ACC112 (cell line): ENCODE data around the gene ANKFY1.
A peak's percentile ranks its signal among the peaks of the same experiment; 100 is the strongest.

Experiments
- H2AFZ ChIP-seq: fragments of 200-600 bp; sonication (generic); one replicate; pipeline ENCODE4 v1.6.0; 2017; ENCODE audit warnings: antibody characterized with exemption, low read length; ENCODE audit not compliant: unreplicated experiment
- H3K27ac ChIP-seq: fragments of 200-600 bp; sonication (generic); 2 replicates; pipeline ENCODE4 v1.5.1; 2014; ENCODE audit warnings: low read depth, mild to moderate bottlenecking, antibody characterized with exemption, low read length, moderate library complexity
- H3K27me3 ChIP-seq: fragments of 200-600 bp; sonication (generic); 2 replicates; pipeline ENCODE4 v1.6.1; 2014; ENCODE audit warnings: mild to moderate bottlenecking, antibody characterized with exemption, low read length, moderate library complexity, mixed read lengths; ENCODE audit not compliant: insufficient read depth
- H3K36me3 ChIP-seq: fragments of 200-600 bp; sonication (generic); 2 replicates; pipeline ENCODE4 v1.6.1; 2016; ENCODE audit warnings: mild to moderate bottlenecking, antibody characterized with exemption, low read length, moderate library complexity, mixed read lengths; ENCODE audit not compliant: insufficient read depth
- H3K4me1 ChIP-seq: fragments of 200-600 bp; sonication (generic); one replicate; pipeline ENCODE4 v1.6.1; 2016; ENCODE audit warnings: low read length, mixed read lengths; ENCODE audit not compliant: insufficient read depth, unreplicated experiment, control insufficient read depth
- H3K4me3 ChIP-seq: fragments of 200-600 bp; sonication (generic); 2 replicates; pipeline ENCODE4 v1.5.1; 2014; ENCODE audit warnings: mild to moderate bottlenecking, low read depth, low read length
- H3K79me2 ChIP-seq: fragments of 200-600 bp; sonication (generic); one replicate; pipeline ENCODE4 v1.6.0; 2016; ENCODE audit warnings: low read length; ENCODE audit not compliant: control insufficient read depth, unreplicated experiment, insufficient read depth

The ANKFY1 gene

GRCh38 chr17:4170639-4171280 lies 93.0 kb downstream of the ANKFY1 start:
- Histone ChIP-seq H3K27me3 (no peaks in the 10 kb centered on the region), H3K79me2 (no peaks in the 10 kb centered on the region), H3K4me1 (no peaks in the 10 kb centered on the region), H2AFZ (no peak overlapping the region), H3K36me3 (peaks cover 32% of the 10 kb centered on the region; the same call in 1 of the 2 replicates), H3K27ac (no peak overlapping the region), H3K4me3 (no peak overlapping the region)

GRCh38 chr17:4167786-4168185 lies 96.0 kb downstream of the ANKFY1 start:
- Histone ChIP-seq H3K79me2 (no peaks in the 10 kb centered on the region), H3K4me3 (no peak overlapping the region), H3K27me3 (no peaks in the 10 kb centered on the region), H3K27ac (no peak overlapping the region), H3K4me1 (peaks cover 6% of the 10 kb centered on the region), H3K36me3 (peaks cover 30% of the 10 kb centered on the region; the same call in 1 of the 2 replicates), H2AFZ (no peak overlapping the region)

- Histone ChIP-seq H3K27ac (no peak overlapping the region), H3K4me3 (no peak overlapping the region), H2AFZ (no peak overlapping the region), H3K27me3 (no peaks in the 10 kb centered on the region), H3K79me2 (no peaks in the 10 kb centered on the region), H3K4me1 (peaks cover 12% of the 10 kb centered on the region), H3K36me3 (peaks cover 22% of the 10 kb centered on the region; the same call in 1 of the 2 replicates)
These were observed 97.4 kb downstream of the ANKFY1 start for GRCh38 chr17:4166419-4166818.

- H3K4me3 ChIP-seq, result no peak overlapping the region
- H3K27me3 ChIP-seq, result no peaks in the 10 kb centered on the region
- H3K36me3 ChIP-seq, result peaks cover 21% of the 10 kb centered on the region; the same call in 1 of the 2 replicates
- no peaks in the 10 kb centered on the region for H3K79me2 ChIP-seq
- no peak overlapping the region for H2AFZ ChIP-seq
- H3K4me1 ChIP-seq, result peaks cover 19% of the 10 kb centered on the region
- H3K27ac ChIP-seq, result no peak overlapping the region
These were observed 98.3 kb downstream of the ANKFY1 start for GRCh38 chr17:4165301-4166010.

DNA sequence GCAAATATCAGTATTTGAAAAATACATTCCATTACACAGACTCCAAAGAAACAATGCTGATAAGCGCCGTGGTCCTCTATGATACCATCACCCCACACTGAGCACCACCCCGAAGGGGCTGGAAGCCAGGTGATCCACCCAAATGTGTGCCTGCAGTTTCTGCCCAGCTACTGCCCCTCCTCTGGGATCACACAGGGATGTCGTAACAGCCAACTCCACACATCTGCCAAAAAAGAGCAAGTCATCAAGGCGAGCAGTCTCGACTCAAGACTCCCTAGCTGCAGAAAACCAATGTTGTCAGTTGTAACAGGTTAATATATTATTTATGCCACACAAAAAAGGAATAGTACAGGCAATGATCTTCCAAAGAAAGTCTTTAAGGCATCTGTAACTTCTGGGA lies 99.8 kb downstream of the ANKFY1 start:
- Histone ChIP-seq H3K36me3 (0 out of 2 replicates have a peak, but pooled peaks cover 18% of the 10 kb centered on the region), H2AFZ (no peak overlapping the region), H3K27ac (0 out of 2 replicates have a peak overlapping the region, but pooled peaks have one; percentile 10), H3K4me3 (no peak overlapping the region), H3K27me3 (no peaks in the 10 kb centered on the region), H3K4me1 (peaks cover 19% of the 10 kb centered on the region), H3K79me2 (no peaks in the 10 kb centered on the region)

GRCh38 chr17:4162775-4163466 lies 100.9 kb downstream of the ANKFY1 start:
- H2AFZ ChIP-seq, result no peak overlapping the region
- H3K79me2 ChIP-seq, result no peaks in the 10 kb centered on the region
- no peaks in the 10 kb centered on the region for H3K27me3 ChIP-seq
- no peak overlapping the region for H3K4me3 ChIP-seq
- peaks cover 19% of the 10 kb centered on the region for H3K4me1 ChIP-seq
- no peak overlapping the region for H3K27ac ChIP-seq
- H3K36me3 ChIP-seq, result 0 out of 2 replicates have a peak, but pooled peaks cover 17% of the 10 kb centered on the region

DNA sequence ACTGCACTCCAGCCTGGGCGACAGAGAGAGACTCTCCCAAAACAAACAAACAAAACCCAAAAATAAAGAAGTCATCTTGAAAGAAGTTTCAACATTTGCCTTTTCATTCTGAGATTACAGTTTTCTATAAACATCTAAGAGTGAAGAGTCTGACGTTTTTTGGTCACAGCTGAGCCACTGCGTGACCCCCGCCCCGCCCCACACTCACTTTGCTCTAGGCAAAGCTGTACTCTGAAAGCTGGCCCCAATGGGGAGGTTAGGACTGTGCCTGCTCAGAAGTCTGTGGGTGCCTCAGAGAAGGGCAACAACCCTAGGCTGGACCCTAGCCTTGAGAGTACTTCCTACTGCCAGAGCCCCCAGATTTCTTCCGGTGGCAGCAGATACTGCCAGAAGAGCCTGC lies 101.5 kb downstream of the ANKFY1 start:
- 0 out of 2 replicates have a peak, but pooled peaks cover 12% of the 10 kb centered on the region for H3K36me3 ChIP-seq
- H2AFZ ChIP-seq, result no peak overlapping the region
- no peaks in the 10 kb centered on the region for H3K79me2 ChIP-seq
- H3K27ac ChIP-seq, result no peak overlapping the region; the same call in 1 of the 2 replicates
- no peak overlapping the region for H3K4me3 ChIP-seq
- peaks cover 19% of the 10 kb centered on the region for H3K4me1 ChIP-seq
- no peaks in the 10 kb centered on the region for H3K27me3 ChIP-seq

- no peaks in the 10 kb centered on the region for H3K27me3 ChIP-seq
- H2AFZ ChIP-seq, result no peak overlapping the region
- no peaks in the 10 kb centered on the region for H3K79me2 ChIP-seq
- peak overlapping the region; percentile 72 for H3K27ac ChIP-seq
- peaks cover 19% of the 10 kb centered on the region for H3K4me1 ChIP-seq
- no peak overlapping the region for H3K4me3 ChIP-seq
- H3K36me3 ChIP-seq, result 0 out of 2 replicates have a peak, but pooled peaks cover 12% of the 10 kb centered on the region
These were observed 101.8 kb downstream of the ANKFY1 start for GRCh38 chr17:4161967-4162305.

- Histone ChIP-seq H3K79me2 (no peaks in the 10 kb centered on the region), H2AFZ (no peak overlapping the region), H3K27me3 (no peaks in the 10 kb centered on the region), H3K36me3 (0 out of 2 replicates have a peak, but pooled peaks cover 12% of the 10 kb centered on the region), H3K4me3 (no peak overlapping the region), H3K27ac (peak overlapping the region; percentile 72), H3K4me1 (peaks cover 19% of the 10 kb centered on the region)
These were observed 102.4 kb downstream of the ANKFY1 start for GRCh38 chr17:4161192-4161966.

GRCh38 chr17:4160294-4160859 lies 103.4 kb downstream of the ANKFY1 start:
- Histone ChIP-seq H3K27ac (no peak overlapping the region), H3K4me1 (peaks cover 19% of the 10 kb centered on the region), H3K4me3 (no peak overlapping the region), H2AFZ (no peak overlapping the region), H3K79me2 (no peaks in the 10 kb centered on the region), H3K27me3 (no peaks in the 10 kb centered on the region), H3K36me3 (0 out of 2 replicates have a peak, but pooled peaks cover 9% of the 10 kb centered on the region)
